ENCODE results near the gene NIM1K.
"Not testable (repeated sequence)": the region's sequence is repeated elsewhere in the genome, so short reads cannot be mapped to it uniquely, and the experiment has no call there.

DNA sequence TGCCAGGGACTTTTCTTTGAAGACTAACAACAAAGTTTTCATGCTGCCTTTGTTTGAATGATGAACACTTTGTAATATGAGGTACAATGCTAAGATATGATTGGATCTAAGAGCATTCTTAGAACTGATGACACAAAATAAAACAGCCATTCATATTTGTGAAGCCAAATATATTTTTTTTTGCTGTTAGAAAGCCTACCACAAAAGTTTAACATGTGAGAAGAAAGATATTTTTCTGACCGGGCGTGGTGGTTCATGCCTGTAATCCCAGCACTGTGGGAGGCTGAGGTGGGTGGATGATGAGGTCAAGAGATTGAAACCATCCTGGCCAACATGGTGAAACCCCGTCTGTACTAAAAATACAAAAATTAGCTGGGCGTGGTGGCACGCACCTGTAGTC is 9.4 kb downstream of the NIM1K start:
- TF ChIP-seq POLR2A, POLR2AphosphoS5, TAF1 (IDR thresholded peaks at IDR 0.05; ENCODE audit: low read depth, low read length): not testable (repeated sequence)
